Calu3 (cell line): Measurements from ENCODE around the gene PPP1R14C. TPM values are rescaled to one million over a fixed set of nuclear protein-coding genes. Genes with fewer than 3 reads are reported as not detected.

ENCODE experiments used
- BruUV-seq: library from RNA; stranded (reverse); fragments of 400-500 nt; replicated peaks from 2 replicates; lab custom pipeline; 2021; lab: Mats Ljungman, UMichigan
- CTCF ChIA-PET: fragments of 300-600 bp; sonication (Branson Sonifier 250); formaldehyde crosslinking; loops from one replicate; lab custom pipeline; 2022; ENCODE audit warnings: antibody characterized with exemption; lab: Charles Lee
- DNase-seq: peaks from one replicate; pipeline ENCODE4 v3.0.0; 2022
- H3K27ac Mint-ChIP-seq: one replicate; pipeline ENCODE4 v1.8.0; 2022; ENCODE audit warnings: mixed read lengths; ENCODE audit not compliant: unreplicated experiment
- H3K27me3 Mint-ChIP-seq: one replicate; pipeline ENCODE4 v1.8.0; 2022; ENCODE audit warnings: mixed read lengths; ENCODE audit not compliant: unreplicated experiment
- H3K36me3 Mint-ChIP-seq: one replicate; pipeline ENCODE4 v1.8.0; 2022; ENCODE audit warnings: mild to moderate bottlenecking, moderate library complexity, mixed read lengths; ENCODE audit not compliant: insufficient read depth, unreplicated experiment
- H3K4me1 Mint-ChIP-seq: one replicate; pipeline ENCODE4 v1.8.0; 2022; ENCODE audit warnings: mild to moderate bottlenecking, low read depth, mixed read lengths; ENCODE audit not compliant: unreplicated experiment
- H3K4me3 Mint-ChIP-seq: one replicate; pipeline ENCODE4 v1.8.0; 2022; ENCODE audit warnings: mild to moderate bottlenecking, low read depth, moderate library complexity, mixed read lengths; ENCODE audit not compliant: unreplicated experiment
- H3K9me3 Mint-ChIP-seq: one replicate; pipeline ENCODE4 v1.8.0; 2022; ENCODE audit warnings: low read depth, mixed read lengths; ENCODE audit not compliant: unreplicated experiment
- CTCF ChIP-seq: fragments of 200-600 bp; IDR thresholded peaks from one replicate; pipeline ENCODE4 v1.8.0; 2022; ENCODE audit warnings: antibody characterized with exemption; ENCODE audit not compliant: unreplicated experiment
- intact Hi-C: fragments of 100-400 bp; cut with micrococcal nuclease; formaldehyde crosslinking; loops from one replicate; pipeline ENCODE4 v1.10.0; 2022; ENCODE audit not compliant: unreplicated experiment
- total RNA-seq: library from RNA; stranded (reverse); gene quantifications from 2 replicates; pipeline ENCODE4 v1.2.3, GENCODE V29; 2022

PPP1R14C gene
- total RNA-seq, 1 experiment from 2014 or later = 3.6 TPM

GRCh38 chr6:150230832-150231524 lies 88.1 kb downstream of the PPP1R14C start:
- BruUV-seq = no TSS peak
- TF ChIP-seq CTCF = no peak
- DNase-seq = no peak
- Mint-ChIP-seq H3K27me3 (no peaks in the 10 kb centered on the region), H3K4me3 (no peak overlapping the region), H3K36me3 (no peaks in the 10 kb centered on the region), H3K27ac (no peak overlapping the region), H3K9me3 (no peaks in the 10 kb centered on the region), H3K4me1 (no peaks in the 10 kb centered on the region)
- CTCF ChIA-PET = no interaction called here
- intact Hi-C loops = no loop called here

- TF ChIP-seq CTCF = no peak
- H3K9me3 Mint-ChIP-seq = no peaks in the 10 kb centered on the region
- no peaks in the 10 kb centered on the region for H3K4me1 Mint-ChIP-seq
- no peak for DNase-seq
- intact Hi-C loops = no loop called here
- no peak overlapping the region for H3K27ac Mint-ChIP-seq
- no peak overlapping the region for H3K4me3 Mint-ChIP-seq
- CTCF ChIA-PET = no interaction called here
- no peaks in the 10 kb centered on the region for H3K36me3 Mint-ChIP-seq
- BruUV-seq = no TSS peak
- no peaks in the 10 kb centered on the region for H3K27me3 Mint-ChIP-seq
Observed at GRCh38 chr6:150231525-150231850, 88.6 kb downstream of the PPP1R14C start.

GRCh38 chr6:150233843-150234269 lies 91.0 kb downstream of the PPP1R14C start:
- TF ChIP-seq CTCF = no peak
- intact Hi-C loops = no loop called here
- no peak overlapping the region for H3K4me3 Mint-ChIP-seq
- no peak overlapping the region for H3K27ac Mint-ChIP-seq
- H3K27me3 Mint-ChIP-seq = no peaks in the 10 kb centered on the region
- DNase-seq = no peak
- H3K4me1 Mint-ChIP-seq = no peaks in the 10 kb centered on the region
- no TSS peak for BruUV-seq
- no peaks in the 10 kb centered on the region for H3K9me3 Mint-ChIP-seq
- no peaks in the 10 kb centered on the region for H3K36me3 Mint-ChIP-seq
- CTCF ChIA-PET = no interaction called here

GRCh38 chr6:150235218-150235617 lies 92.4 kb downstream of the PPP1R14C start:
- no peak for DNase-seq
- Mint-ChIP-seq H3K4me3 (no peak overlapping the region), H3K9me3 (no peaks in the 10 kb centered on the region), H3K36me3 (no peaks in the 10 kb centered on the region), H3K27ac (no peak overlapping the region), H3K4me1 (no peaks in the 10 kb centered on the region), H3K27me3 (no peaks in the 10 kb centered on the region)
- no TSS peak for BruUV-seq
- TF ChIP-seq CTCF = no peak
- CTCF ChIA-PET = interaction anchor here (0.6 to 0.7 kb wide), 2 partner anchors 93 to 153 kb away, joined by 3 to 4 read pairs; no protein-coding TSS in a partner anchor
- intact Hi-C loops = no loop called here
